Coronary artery (tissue), 2 donors: ENCODE results near the gene SPAG17.
"Not testable (repeated sequence)": the region's sequence is repeated elsewhere in the genome, so short reads cannot be mapped to it uniquely, and the experiment has no call there.

Experiments
- DNase-seq: peaks from one replicate; pipeline ENCODE4 v3.0.0-alpha.2; 2017; ENCODE audit warnings: low spot score
- H3K27ac ChIP-seq, 2 donors: fragments of 200-600 bp; sonication (generic); one replicate each; pipeline ENCODE4 v1.5.1; 2016 to 2019
- H3K4me3 ChIP-seq: fragments of 200-600 bp; sonication (generic); 2 replicates; pipeline ENCODE4 v1.5.1; 2016; ENCODE audit warnings: mild to moderate bottlenecking, moderate library complexity
- CTCF ChIP-seq: fragments of 200-600 bp; sonication (generic); IDR thresholded peaks from one replicate; pipeline ENCODE4 v1.5.1; 2019; ENCODE audit warnings: antibody characterized with exemption

The SPAG17 gene

GRCh38 chr1:117925981-117926380, 259.0 kb downstream of the SPAG17 start:
- no peak overlapping the region for H3K4me3 ChIP-seq
- no peak for TF ChIP-seq CTCF
- H3K27ac ChIP-seq = no peak overlapping the region
- DNase-seq = no peak

- not testable (repeated sequence) for H3K27ac ChIP-seq, H3K4me3 ChIP-seq, DNase-seq
Measured at GRCh38 chr1:117922717-117923116, 262.3 kb downstream of the SPAG17 start.

- TF ChIP-seq CTCF = no peak
- Histone ChIP-seq H3K4me3 (no peak overlapping the region), H3K27ac (no peak overlapping the region)
- DNase-seq = no peak
Measured at GRCh38 chr1:117921991-117922390, 263.0 kb downstream of the SPAG17 start.

- DNase-seq = no peak
- Histone ChIP-seq H3K27ac (no peak overlapping the region), H3K4me3 (no peak overlapping the region)
- no peak for TF ChIP-seq CTCF
Measured at GRCh38 chr1:117919376-117919775, 265.7 kb downstream of the SPAG17 start.

GRCh38 chr1:117911051-117911450, 274.0 kb downstream of the SPAG17 start:
- no peak for TF ChIP-seq CTCF
- DNase-seq = no peak
- Histone ChIP-seq H3K27ac (no peak overlapping the region), H3K4me3 (no peak overlapping the region)

- TF ChIP-seq CTCF = no peak
- Histone ChIP-seq H3K4me3 (no peak overlapping the region), H3K27ac (no peak overlapping the region)
- no peak for DNase-seq
Measured at GRCh38 chr1:117905019-117905418, 280.0 kb downstream of the SPAG17 start.

GRCh38 chr1:117904485-117904884, 280.5 kb downstream of the SPAG17 start:
- no peak for TF ChIP-seq CTCF

More at GRCh38 chr1:117904485-117904884, 280.5 kb downstream of the SPAG17 start:
- no peak overlapping the region for H3K27ac ChIP-seq
- H3K4me3 ChIP-seq = no peak overlapping the region
- no peak for DNase-seq
